Peyer's patch (tissue), 4 donors: ENCODE data around the gene CAPN1.

ENCODE experiments used
- CTCF ChIP-seq, 6 experiments: fragments of 450-650 bp in 4 of 6; fragments of 200-600 bp in 2 of 6; sonication (generic) in 1 of 6; IDR thresholded peaks; one replicate each; pipeline ENCODE4 v1.5.1; 2017 to 2019; ENCODE audit warnings: antibody characterized with exemption in 6 of 6, mild to moderate bottlenecking in 3 of 6, moderate library complexity in 1 of 6
- POLR2A ChIP-seq, 2 donors: fragments of 450-650 bp; IDR thresholded peaks; one replicate each; pipeline ENCODE4 v1.5.1; 2017; ENCODE audit warnings: antibody characterized with exemption in 2 of 2, mild to moderate bottlenecking in 2 of 2, moderate library complexity in 2 of 2

GRCh38 chr11:65212226-65212801 lies 30.6 kb downstream of the CAPN1 start:
- TF ChIP-seq CTCF (IDR thresholded peaks at IDR 0.05) (no peak), POLR2A (IDR thresholded peaks at IDR 0.05) (no peak)
